ENCODE data around the gene DPP9.

DNA sequence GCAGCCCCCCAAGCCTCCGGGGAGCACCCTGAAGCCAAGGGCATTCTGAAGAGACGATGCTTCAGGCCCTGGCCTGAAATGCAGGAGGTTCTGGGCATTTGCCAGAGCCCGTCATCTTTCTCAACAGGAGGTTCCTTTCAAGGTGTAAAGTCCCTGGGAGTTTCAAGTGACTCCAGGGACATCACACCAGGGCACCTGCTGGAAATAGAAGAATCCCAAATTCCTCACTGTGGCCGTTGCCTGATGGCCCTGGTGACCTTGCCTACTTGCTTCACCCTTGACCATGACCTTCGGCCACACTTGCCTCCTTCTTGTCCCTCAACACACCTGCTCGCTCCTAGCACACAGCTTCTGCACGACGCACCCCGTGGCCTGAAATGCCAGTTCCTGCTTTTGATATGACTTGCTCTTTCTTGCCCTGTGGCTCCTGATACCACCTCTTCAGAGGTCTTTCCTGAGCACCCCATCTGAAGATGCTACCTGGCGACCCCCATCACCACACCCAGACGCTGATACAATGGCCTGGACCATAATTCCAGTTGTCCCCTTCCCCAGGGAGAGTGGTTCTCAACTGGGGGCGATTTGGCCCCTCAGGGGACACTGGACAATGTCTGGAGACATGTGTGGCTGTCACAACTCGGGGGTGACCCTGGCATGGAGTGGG lies 3.5 kb downstream of the DPP9 start:
- TF ChIP-seq, protein P1, sequence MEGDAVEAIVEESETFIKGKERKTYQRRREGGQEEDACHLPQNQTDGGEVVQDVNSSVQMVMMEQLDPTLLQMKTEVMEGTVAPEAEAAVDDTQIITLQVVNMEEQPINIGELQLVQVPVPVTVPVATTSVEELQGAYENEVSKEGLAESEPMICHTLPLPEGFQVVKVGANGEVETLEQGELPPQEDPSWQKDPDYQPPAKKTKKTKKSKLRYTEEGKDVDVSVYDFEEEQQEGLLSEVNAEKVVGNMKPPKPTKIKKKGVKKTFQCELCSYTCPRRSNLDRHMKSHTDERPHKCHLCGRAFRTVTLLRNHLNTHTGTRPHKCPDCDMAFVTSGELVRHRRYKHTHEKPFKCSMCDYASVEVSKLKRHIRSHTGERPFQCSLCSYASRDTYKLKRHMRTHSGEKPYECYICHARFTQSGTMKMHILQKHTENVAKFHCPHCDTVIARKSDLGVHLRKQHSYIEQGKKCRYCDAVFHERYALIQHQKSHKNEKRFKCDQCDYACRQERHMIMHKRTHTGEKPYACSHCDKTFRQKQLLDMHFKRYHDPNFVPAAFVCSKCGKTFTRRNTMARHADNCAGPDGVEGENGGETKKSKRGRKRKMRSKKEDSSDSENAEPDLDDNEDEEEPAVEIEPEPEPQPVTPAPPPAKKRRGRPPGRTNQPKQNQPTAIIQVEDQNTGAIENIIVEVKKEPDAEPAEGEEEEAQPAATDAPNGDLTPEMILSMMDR (IDR thresholded peaks at IDR 0.05) = no peak
- TF ChIP-seq POLR2A (IDR thresholded peaks at IDR 0.05) (no peak), POLR2AphosphoS5 (IDR thresholded peaks at IDR 0.05) (no peak), EP300 (IDR thresholded peaks at IDR 0.05) (no peak)
